ENCODE measurements around the gene TECPR1.

The TECPR1 gene, protein sequence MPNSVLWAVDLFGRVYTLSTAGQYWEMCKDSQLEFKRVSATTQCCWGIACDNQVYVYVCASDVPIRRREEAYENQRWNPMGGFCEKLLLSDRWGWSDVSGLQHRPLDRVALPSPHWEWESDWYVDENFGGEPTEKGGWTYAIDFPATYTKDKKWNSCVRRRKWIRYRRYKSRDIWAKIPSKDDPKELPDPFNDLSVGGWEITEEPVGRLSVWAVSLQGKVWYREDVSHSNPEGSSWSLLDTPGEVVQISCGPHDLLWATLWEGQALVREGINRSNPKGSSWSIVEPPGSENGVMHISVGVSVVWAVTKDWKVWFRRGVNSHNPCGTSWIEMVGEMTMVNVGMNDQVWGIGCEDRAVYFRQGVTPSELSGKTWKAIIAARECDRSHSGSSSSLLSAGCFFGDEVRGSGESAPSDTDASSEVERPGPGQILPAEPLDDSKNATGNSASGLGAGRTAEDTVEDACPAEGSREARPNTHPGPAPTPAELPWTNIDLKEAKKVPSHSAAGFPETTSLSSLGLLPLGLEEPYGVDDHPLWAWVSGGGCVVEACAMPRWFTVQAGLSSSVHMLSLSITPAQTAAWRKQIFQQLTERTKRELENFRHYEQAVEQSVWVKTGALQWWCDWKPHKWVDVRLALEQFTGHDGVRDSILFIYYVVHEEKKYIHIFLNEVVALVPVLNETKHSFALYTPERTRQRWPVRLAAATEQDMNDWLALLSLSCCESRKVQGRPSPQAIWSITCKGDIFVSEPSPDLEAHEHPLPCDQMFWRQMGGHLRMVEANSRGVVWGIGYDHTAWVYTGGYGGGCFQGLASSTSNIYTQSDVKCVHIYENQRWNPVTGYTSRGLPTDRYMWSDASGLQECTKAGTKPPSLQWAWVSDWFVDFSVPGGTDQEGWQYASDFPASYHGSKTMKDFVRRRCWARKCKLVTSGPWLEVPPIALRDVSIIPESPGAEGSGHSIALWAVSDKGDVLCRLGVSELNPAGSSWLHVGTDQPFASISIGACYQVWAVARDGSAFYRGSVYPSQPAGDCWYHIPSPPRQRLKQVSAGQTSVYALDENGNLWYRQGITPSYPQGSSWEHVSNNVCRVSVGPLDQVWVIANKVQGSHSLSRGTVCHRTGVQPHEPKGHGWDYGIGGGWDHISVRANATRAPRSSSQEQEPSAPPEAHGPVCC

DNA sequence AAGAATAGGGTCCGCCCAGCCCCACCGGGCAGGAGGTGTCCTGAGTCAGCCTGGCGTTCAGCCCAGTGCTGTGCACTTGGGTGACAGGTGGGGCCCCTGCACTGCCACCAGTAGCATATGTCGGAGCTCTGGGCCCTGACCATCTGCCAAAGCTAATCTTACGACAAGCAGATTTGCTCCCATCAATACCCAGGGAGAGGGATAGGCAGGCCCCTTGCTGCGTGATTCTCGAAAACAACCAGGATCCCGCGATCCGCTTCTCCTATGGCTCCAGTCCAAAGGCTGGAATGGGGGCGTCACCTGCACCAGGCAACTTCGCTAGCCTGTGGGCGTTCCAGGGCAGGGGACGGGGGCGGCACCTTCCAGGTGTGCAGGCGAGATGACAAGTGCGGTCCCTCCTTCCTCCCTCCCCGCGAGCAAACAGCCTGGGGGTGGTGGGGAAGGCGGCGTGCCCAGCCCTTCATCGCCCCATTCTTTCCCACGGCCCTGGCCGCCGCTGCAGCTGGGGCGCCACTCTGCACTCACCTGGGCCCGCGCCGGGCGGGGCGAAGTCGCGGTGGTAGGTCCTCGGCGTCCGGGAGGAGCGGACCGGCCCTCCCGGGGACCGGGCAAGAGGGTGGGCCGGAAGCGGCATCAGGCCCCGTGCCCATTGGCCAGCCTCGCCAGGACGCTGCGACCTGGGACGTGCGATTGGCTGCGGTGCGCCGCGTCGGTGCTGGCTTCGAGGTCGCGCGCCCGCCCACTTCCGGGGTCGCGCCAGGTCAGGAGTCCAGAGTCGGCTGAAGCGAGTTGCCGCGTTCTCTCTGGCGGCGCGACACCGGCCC is at the start of gene TECPR1:
Gene TECPR1, minus strand, starts transcription at position 632 of the 824 bp plus-strand sequence. CDS start 6,086 bp downstream, outside the sequence.
- in situ Hi-C loops (cut with HindIII; ENCODE audit: low sequenced_read_pairs): no loop called here

DNA sequence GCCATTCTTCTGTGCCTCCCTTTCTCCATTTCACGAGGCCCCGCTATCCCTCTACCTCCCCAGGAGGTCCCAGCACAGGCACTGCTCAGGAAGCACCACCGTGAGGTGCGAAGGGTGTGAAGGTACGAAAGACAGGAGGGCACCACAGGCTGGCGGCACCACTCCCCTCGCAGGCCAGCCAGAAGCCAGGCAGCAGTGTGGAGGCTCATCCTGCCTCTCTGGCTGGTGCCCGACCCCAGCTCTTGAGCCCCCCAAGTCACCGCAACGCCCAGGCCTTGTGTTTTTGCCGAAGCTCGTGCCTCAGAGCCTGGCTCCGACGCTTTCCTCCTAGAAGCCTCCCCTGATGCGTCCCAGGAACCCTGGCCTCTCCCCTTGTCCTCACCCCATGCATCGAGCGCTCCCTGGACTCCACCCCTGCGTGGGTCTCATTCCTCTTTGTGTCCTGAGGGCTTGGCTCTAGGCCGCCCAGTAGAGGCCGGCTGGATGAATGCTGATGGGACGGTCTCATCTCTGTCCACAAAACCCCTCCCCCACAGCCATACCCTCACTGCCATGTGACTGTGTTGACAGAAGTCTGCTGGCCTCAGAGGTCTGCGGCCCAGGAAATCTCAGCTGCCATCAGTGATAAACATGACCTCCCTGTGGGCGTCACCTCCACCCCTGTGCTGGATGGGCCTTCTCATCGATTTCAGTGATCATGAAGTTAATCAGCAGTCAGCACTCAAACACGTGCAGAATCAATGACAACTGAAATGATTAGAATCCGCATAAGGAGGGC is 48.8 kb upstream of the TECPR1 start:
- in situ Hi-C loops (cut with HindIII; ENCODE audit: low sequenced_read_pairs): no loop called here

DNA sequence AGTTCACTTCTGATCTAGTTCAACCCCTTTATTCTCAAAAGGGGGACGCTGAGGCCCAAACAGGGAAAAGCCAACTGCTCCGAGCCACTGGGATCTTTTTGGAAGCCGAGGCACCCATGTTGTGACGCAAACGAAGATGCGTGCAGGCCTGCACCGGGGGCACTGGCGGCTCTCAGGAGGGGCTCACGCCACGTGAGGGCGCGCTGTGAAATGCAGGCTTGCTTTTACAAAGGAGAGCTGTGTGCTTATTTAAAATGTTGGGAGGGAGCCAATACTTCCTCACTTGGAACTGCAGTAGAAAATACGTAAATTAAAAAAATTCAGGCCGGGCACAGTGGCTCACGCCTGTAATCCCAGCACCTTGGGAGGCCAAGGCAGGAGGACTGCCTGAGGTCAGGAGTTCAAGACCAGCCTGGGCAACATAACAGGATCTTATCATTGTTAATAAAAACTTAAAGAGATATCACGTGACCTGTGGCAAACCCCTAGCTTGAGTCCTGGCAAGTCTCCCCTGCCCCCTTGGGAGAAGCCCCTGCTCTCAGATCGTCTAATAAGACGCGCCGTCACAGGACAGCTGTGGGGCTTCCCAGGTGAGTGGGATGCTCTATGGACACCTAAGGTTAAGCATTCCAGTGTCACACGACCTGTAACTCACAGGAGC is 45.7 kb upstream of the TECPR1 start:
- in situ Hi-C loops (cut with HindIII; ENCODE audit: low sequenced_read_pairs): loop anchor here (10.0 kb wide), 1 partner anchor 93 kb away; no protein-coding TSS in a partner anchor

DNA sequence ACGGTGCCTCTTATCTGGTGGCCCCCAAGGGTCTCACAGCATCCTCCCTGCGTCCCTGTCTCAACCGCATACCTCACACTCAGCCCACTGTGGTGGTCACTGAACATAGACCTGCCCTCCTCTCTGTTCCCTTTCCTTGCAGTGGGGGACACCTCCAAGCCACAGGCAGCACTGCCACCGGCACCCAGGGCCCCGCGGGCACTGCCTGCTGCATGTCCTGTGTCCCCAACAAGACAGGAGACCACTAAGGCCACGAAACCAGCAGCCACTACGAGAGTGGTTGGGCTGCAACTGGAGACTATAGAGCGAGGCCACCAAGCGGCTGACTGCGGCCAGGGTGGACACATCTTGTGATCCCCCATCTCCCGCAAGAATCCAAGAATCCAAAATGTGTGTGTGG is 44.8 kb upstream of the TECPR1 start:
- in situ Hi-C loops (cut with HindIII; ENCODE audit: low sequenced_read_pairs): loop anchor here (10.0 kb wide), 1 partner anchor 92 kb away; no protein-coding TSS in a partner anchor

DNA sequence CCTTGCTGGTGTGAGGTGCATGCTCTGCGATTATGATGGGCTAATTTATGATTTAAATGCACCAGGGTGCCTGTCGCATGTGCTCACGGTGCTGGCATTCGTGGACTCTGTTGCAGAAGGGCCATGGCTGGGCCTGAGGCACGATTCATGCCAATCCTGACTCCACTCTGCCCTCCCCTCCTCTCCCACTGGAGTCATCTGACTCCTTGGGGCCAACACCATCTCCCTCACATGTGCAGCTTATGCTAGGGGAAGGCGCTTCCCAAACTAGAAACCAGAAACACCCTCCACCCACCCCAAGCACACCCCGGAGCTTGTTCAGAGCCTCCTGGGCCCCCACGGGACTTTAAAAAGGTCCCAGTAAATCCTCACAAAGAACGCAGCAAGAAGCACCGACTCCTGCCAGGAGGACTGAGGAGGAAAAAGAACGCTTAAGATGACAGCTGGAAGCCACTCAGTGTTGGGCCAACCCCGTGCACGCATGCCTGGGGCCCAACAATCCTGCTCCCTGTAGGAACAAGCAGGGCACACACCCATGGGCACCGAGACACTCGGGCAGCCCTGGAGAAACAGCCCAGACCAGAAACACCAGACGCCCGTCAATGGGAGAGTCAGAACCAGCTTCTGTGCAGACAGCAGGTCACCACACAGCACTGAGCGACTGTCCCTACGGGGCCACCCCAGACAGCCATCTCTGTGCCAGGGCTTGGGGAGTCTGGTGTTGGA is 43.6 kb upstream of the TECPR1 start:
- in situ Hi-C loops (cut with HindIII; ENCODE audit: low sequenced_read_pairs): loop anchor here (10.0 kb wide), 1 partner anchor 91 kb away; no protein-coding TSS in a partner anchor

DNA sequence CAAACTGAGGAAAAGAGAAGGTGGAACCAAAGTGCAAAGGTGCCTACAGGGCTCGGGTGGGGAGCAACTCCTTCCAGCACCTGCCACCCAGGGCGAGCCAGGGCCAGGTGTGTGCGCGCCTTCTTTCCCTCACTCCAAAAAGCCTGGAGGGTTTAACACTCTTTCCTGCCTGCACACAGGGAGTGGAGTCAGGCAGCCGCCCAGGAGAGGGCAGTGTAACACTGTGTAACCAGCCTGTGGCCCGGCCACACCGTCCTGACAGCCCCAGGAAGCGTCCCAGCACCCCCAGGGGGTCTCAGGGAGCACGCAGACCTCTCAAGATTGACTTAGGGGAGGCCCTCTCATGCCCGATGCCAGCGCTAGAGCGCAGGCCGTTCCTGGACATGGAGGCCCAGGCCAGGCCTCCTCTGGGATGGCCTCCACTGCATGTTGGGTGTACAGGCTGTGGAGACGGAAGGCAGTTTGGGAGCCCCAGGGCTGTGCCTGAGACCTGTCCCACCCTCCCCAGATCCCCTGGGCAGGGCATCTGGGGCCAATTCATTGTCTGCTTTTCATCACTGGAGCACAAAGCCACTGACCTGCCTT is 42.9 kb upstream of the TECPR1 start:
- in situ Hi-C loops (cut with HindIII; ENCODE audit: low sequenced_read_pairs): loop anchor here (5.0 to 10.0 kb wide), 2 partner anchors 77 to 90 kb away; no protein-coding TSS in a partner anchor

DNA sequence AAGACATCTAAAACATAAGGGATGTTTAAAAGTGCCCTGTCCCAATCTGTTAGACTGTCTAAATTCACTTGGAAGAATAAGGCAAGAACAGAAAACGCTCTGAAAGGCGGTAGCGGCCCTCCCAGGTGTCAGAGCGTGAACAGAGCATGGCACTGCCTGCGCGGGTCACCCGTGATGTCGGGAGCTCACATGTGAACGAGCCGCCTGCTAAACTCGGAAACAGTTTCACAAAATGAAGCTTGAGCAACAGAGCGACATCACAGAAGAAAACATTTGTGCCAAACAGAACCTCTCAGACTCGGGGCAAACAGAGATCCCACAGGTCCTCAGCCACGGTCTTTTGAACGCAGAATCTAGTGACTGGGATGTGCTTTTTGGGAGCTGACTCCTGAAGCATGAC is 42.3 kb upstream of the TECPR1 start:
- in situ Hi-C loops (cut with HindIII; ENCODE audit: low sequenced_read_pairs): loop anchor here (5.0 to 10.0 kb wide), 2 partner anchors 78 to 90 kb away; no protein-coding TSS in a partner anchor

DNA sequence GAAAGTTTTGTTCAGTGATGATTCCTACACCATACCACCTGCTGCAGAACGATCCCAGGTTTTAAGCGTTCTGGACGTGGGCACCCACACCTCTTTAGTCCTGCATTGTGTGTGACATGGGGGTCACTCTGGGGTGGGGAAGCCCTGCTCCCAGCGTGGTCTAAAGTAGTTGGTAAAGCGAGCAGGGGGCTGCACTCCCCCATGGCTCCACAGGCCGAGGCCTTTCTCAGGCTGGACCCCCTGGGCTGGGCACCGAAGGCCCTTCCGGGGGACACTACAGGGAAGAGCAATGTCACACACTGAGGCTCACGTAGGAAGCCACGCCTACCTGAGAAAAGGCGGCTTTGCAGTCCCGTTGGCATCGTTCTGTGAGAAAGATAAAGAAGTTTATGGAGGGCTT is 41.7 kb upstream of the TECPR1 start:
- in situ Hi-C loops (cut with HindIII; ENCODE audit: low sequenced_read_pairs): loop anchor here (5.0 to 10.0 kb wide), 2 partner anchors 79 to 89 kb away; no protein-coding TSS in a partner anchor

DNA sequence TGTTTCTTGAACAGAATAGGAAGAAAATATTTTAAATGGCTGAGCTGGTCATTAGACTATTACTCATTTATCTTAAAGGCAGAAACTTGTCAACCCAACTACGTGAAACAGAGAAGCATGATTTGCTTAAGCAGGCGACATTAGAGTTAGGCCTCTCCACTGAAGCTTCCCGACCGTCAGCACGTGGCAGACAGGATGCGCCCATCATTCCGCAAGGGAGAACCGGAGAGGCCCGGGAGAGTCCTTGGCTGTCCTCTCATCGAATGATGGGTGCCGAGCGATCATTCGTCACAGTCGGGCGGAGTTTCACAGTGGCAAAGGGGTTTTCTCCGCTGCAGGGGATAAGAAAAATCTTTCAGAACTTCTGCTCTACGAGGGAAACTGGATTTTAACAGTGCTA is 41.2 kb upstream of the TECPR1 start:
- in situ Hi-C loops (cut with HindIII; ENCODE audit: low sequenced_read_pairs): loop anchor here (5.0 to 10.0 kb wide), 2 partner anchors 79 to 88 kb away; no protein-coding TSS in a partner anchor

DNA sequence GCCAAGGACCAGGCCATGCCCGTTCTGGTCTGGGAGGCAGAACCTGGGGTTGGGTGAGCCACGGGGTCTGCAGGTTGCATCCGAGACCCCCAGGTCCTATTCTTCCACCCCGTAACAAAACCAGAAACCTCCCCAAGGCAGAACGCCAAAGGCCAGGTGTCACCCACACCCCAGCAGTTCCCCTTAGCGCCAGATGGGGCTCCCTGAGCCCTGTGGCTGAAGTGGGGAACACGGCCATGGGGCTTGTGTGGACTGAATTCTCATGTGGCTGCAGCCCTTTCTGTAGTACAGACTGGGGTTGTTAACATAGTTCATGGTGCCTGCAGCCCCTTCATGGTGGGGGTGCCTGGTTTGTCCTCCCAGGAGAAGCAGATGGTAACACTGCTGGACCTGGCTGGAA is 39.7 kb upstream of the TECPR1 start:
- in situ Hi-C loops (cut with HindIII; ENCODE audit: low sequenced_read_pairs): loop anchor here (5.0 to 10.0 kb wide), 2 partner anchors 81 to 87 kb away; no protein-coding TSS in a partner anchor

DNA sequence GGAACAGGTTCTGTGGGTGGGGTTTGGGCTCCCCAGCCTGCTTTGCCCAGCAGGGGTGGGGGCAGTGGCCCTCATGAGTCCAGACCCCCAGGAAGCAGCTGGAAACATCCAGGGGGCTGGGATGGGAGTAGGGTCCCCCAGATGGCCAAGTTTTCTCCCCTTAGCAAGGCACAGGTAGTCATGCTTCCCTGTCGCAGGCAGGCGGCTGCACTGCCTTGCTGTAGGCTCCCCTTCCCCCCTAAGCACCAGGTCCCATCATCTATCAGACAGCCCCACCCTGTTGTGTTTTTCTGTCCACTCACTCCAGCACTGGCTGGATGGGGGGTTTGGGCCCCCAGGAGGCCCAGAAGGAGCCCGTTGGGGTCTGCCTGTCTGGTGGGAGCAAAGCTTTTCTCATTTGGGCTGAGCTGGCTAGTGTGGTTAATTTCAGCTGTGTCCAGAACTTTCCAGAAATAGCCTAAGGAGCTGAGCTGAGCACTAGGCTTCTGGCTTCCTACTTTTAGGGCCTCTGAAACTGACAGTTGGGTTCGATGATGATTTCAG is 37.4 kb upstream of the TECPR1 start:
- in situ Hi-C loops (cut with HindIII; ENCODE audit: low sequenced_read_pairs): no loop called here

DNA sequence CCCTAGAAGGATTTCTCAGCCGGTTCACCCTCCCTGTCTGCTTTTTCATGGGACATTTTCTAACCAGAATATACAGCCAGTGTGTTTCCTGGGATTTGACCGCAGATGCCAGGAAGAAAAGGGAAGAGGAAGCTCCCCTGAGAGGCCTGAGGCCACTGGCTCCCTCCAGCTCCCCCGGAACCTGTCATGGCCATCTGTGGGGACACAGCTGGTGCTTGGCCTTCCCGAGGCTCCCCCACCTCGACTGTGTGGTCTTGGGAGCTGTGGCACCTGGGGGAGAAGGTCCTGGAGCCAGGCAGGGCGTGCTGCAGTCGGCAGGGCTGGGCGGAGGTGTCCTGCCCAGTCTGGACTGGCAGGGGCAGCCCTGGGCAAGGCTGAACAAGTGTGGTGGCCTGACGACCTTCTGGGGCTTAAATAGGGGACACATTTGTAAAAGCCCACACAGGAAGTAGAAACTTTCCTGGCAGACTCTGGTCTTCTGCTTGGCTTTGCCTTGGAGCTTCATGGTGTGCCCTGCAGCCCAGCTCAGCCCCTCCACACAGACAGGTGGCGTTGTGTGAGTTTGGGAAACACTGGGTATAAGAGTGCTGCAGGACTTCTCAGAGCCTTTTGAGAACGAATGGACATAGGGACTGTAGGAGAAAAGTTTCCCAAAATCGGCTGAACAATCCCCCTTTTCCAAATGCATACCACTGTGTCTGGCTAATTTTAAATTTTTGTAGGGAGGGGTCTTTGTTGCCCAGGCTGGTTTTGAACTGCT is 36.2 kb upstream of the TECPR1 start:
- in situ Hi-C loops (cut with HindIII; ENCODE audit: low sequenced_read_pairs): no loop called here

DNA sequence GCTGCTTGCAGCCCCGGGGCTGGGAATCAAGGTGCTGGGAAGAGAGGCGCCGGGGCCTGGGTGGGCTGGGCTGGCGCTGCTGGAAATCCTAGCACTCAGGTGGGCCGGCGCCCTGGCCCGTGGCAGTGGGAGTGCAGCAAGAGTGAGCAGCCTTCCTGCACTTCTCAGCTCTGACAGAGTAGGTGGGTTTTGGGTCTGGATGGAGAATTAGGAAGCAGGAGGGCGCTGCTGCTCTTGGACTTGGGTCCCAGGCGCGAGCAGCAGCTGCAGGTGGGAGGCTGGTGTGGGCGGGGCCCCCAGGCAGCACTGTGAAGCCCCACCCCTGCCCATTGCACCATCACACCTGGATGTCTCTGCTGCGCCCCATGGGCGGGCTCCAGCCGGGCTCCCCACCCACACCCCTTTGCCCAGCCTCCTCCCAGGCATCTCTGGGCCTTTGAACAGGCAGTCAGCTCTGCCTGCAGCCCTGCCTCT is 35.5 kb upstream of the TECPR1 start:
- in situ Hi-C loops (cut with HindIII; ENCODE audit: low sequenced_read_pairs): no loop called here

DNA sequence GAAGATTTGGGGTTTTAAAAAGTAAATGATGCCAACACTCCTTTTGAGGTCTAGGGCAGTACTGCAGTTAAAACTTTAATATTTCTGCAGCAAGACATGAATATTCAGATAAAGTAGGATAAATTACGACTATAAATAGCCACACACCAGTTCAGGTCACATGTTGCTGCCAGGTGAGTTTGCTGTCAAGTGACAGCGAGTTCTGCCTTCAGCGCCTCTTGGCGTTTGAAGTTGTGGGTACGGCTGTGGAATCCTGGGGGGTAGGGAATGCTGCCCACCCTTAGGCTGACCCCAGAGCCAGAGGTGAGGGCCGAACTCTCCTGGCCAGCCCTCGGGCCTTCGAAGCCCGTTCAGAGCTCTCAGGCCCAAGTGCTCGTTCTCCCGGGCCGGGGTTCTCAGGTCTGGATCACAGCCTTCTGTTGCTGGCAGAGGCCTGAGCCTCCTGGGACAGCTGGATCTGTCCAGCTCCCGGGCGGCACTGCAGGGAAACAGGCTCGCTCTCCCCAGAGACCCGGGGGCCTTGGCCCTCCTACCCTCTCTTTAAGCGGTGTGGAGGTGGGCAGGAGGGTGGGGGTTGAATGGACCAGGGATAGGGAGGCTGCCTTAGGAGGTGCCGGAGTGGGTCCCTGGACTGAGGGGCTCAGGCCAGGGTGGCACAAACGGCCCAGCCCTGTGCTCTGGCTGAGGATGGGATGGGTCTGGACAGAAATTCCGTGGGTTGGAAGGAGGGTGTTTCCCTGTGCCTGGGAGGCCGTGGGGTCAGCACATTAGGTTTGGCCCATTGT is 34.9 kb upstream of the TECPR1 start:
- in situ Hi-C loops (cut with HindIII; ENCODE audit: low sequenced_read_pairs): no loop called here

DNA sequence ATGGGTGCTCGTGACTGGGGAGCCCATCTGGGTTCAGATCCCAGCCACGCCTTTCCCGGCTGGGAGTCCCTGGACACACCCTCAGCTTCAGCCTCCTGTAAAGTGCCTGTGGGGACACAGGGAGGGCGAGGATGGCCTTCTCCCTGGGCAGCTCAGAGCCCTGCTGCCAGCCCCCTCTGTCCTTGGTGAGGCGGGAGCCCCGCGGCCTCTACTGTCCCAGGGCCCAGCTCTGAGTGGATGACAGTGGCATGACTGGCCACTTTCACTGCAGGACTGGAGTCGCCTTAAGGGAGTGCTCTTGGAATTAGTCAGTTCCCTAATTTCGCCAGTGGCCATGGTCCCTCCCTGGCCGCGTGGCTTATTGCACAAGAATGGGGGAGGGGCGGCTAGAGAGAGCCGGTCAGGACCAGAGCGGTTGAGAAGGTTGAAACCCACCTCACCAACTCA is 34.1 kb upstream of the TECPR1 start:
- in situ Hi-C loops (cut with HindIII; ENCODE audit: low sequenced_read_pairs): no loop called here
